Activated T-helper 1 cell treated with Interleukin-2 at 50 U/mL for 16 hours (primary cell): ENCODE results near the gene COL16A1.
A peak's percentile ranks its signal among the peaks of the same experiment; 100 is the strongest.

Source experiments
- DNase-seq: peaks from one replicate; pipeline ENCODE4 v3.0.0-alpha.2; 2020; ENCODE audit warnings: low read depth

COL16A1 gene

DNA sequence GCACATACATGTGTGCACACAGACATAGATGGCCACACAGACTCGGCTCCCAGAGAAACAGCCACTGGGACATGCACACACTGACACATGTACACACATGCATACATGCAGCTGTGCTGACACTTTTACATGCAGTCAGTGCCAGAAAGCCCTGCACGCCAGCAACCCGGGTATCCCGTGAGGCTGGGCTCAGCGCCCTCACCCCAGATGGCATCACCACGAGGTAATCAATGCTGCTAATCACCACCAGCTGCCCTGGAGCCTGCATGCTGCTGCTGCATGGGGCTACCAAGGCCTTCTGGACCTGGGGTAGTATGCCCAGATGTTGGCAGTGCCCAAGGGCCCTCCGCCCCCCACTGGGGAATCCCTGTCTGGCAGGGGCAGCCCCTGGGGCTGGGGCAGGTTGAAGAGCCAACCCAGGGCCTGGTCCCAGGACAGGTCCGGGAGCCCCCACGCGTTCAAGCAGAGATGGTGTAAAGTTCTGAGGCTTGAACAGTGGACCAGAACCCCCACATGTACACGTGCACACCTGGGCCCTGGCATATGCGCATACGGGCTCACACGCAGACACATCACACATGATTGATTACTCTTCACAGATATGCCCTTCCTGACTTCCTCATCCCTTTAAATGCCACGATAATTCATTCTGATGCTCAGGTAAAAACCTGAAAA is 2.7 kb upstream of the COL16A1 start:
- DNase-seq: no peak

GRCh38 chr1:31705080-31705866 is 1.5 kb upstream of the COL16A1 start:
- DNase-seq: peak; percentile 37

DNA sequence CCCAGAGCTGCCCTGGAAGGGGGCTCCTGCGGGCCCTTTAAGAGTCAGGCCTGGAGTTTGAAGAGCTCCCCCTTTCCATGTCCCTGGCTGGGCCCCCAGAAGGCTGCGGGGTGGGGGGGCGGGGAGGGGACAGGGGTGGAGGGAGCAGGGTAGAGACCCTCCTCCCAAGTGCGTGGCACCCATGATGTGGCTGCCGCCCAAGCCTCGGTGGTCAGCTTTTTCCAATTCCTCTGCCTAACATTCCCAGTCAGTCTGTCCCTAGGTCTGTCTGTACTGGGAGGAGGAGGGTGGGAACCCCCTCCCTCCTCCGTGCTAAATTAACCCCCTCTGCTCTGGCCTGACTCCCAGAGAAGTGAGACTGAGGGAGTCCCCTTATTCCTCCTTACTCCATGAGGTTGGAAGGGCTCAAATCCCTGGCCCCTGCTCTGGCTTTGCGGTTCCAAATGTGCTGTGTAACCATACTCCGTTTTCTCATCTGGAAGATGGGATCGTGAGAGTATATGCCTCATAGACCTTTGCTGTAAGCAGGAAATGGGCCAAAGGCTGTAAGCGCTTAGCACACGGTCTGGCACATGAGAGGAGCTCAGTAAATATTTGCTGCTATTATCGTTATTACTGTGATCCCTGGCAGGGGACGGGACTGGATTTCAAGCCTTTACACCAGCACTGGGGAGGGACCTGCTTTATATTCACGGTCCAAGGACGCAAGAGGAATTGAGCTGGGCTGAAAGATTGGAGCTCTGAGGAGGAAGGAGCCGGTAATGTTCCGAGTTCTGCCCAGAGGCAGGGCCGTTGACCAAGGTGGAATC is 658 bp upstream of the COL16A1 start:
- no peak for DNase-seq

DNA sequence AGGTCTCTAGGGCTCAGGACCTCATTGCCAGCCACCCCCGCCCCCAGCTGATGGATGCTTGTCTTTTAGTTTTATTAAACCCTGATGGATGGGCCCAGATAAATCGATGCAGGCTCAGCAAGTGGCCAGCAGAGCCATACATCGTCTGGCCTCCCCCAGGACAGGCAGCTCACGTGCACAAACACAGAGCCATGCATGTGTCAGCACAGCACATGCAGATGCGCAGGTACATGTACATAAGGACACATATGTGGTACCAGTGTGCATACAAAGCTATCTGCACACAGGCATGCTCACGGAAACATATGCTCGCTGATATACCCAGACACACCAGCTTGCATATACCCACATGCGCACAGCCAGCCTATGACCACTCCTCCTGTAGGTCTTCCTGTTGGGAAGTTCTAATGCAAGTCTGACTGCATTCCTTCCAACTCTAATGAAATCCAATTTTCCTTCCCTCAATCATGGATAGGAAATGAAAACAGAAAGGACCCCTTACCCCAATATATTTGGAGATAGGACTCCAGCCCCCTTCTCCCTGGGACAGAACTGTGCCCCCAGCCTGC is 897 bp downstream of the COL16A1 start:
- DNase-seq: no peak

DNA sequence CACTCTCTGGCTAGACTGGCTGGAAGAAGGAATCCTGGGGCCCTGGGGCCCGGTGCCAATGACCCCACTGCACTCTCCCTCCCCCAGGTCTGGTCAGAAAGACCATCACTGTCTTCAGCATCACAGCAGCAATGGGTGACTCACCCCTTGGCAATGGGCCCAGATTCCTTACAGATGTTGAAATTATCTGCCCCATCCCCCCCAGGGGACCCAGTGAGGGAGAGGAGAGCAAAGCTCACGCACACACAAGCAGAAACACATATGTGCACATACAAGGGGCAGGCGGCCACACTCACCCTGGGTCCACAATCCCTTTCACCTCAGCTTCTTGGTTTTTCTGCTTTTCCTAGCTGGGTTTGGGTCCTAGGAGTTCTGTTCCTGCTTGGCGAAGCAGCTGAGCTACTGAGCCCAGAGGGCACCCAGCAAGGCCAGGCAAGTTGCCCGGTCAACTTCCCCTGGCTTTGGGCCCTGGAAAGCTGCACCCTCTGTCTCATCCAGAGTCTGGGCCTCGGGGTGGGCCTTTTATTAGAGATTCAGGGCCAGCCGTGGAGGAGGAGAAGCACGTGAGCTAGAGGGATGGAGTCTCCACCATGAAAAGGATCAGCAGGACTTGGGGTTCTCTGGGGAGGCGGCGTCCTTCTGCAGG is 2.6 kb downstream of the COL16A1 start:
- DNase-seq: peak; percentile 15

GRCh38 chr1:31700468-31701090 is 3.2 kb downstream of the COL16A1 start:
- DNase-seq: no peak

- DNase-seq: peak; percentile 18
These were observed 4.4 kb downstream of the COL16A1 start for GRCh38 chr1:31699341-31699891.

GRCh38 chr1:31697369-31697984 is 6.3 kb downstream of the COL16A1 start:
- DNase-seq: no peak

DNA sequence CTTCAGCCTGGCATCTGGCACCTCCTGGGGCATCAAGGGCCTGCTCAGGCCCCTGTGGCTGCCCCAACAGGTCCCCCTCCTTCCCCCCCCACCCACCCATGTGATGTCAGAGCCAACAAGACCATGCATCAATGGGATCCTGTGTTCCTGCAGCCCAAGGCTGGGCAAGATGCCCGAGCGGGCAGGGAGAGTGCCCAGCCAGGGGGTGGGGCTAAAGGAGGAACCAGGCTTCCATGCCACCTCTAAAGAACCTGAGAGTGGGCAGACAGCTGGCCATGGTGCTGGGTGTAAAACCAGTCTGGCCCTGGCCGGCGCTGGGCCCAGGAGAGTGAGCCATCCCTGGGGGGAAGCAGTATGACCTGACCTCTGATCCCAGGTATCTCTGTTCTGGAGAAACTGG is 7.6 kb downstream of the COL16A1 start:
- no peak for DNase-seq

- DNase-seq: no peak
These were observed 8.5 kb downstream of the COL16A1 start for GRCh38 chr1:31695327-31695726.

DNA sequence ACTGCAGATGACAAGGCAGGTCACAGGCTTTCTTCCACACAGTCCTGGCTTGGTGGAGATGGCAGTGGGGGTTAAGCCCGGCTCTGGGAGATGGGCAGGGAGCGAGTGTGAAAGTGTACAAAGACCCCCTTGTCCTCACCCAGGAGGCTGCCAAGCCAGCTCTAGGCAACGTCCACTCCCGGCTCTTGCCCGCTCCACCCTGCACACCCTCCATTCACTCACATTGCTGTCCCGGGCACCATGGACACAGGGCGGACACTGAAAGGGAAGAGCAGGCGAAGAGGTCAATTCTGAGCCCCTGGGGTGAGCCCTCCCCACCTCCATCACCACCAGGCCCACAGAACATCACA is 8.9 kb downstream of the COL16A1 start:
- no peak for DNase-seq

DNA sequence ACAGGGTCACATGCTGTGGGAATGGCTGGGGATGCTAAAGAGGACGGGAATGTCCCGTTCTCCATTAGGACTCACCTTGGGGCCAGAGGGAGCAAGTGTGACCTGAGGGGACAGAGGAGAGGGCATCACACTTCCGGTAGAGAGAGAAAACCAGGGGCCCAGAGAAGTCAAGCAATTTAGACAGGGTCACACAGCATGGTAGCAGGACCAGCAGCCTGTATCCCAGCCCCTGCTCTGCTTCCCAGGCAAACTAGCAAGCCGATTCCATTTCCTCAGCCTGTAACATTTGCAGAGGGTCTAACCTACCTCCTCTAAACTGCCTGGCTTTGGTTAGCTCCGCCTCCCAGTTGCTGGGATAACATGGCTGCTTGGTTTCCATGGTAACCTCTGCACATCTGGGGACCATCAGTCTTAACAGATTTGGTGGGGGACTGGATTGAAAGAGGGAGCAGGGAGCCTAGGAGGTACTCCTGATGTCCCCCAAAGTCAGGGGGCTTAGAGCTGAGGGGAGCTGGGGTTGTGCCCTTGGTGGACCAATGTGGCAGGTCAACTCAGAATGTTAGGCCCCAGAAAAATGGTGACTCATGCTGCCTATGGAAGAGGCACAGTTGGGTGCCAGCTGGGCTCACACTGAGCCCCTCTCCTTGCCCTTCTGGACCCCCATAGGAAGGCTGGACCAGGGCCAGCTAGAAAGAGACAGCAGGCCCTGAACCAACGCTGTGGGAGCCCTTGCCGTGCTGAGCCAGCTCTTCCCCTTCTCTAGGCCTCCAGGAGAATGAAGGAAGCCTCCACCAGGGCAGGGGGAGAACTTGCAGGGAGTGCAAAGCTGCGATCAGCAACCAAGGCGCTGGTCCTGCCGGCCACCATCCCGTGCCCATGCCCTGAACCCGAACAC is 9.5 kb downstream of the COL16A1 start:
- DNase-seq: no peak

DNA sequence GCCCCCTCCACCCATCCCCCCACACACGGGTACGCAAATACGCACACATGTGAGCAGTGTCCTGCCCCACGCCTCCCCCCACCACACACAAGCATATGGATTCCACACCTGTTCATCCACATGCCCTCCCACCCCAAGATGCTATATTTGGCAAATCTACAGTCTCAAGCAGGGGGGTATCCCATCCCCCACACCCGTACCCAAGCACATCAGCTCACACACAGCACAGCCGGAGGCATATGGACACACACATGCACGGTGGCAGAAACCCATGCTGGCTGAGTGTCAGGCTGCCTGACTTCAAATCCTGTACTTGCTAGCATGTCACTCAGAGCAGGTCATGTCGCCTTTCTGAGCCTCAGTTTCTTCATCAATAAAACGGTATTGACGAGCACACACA is 10.6 kb downstream of the COL16A1 start:
- DNase-seq: no peak

DNA sequence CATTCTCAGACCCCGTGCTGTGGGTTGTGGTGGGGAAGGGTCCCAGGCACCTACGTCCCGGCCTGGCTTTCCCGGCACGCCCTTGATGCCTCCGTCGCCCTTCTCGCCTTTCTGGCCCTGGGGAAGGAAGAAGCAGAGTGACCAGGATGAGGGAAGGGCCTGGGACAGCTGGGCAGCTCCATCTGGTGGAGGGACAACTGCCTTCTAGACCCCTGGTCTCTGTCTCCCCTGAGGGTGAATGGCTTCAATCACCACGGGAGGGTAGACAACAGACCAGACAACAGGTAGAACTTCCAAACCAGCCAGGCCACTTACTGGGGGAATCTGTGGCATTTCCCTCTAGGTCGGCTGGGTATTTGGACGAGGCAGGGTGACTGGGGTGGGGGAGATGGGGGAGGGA is 11.9 kb downstream of the COL16A1 start:
- DNase-seq: no peak

GRCh38 chr1:31691446-31691845 is 12.4 kb downstream of the COL16A1 start:
- no peak for DNase-seq

- no peak for DNase-seq
These were observed 12.9 kb downstream of the COL16A1 start for GRCh38 chr1:31690921-31691320.

DNA sequence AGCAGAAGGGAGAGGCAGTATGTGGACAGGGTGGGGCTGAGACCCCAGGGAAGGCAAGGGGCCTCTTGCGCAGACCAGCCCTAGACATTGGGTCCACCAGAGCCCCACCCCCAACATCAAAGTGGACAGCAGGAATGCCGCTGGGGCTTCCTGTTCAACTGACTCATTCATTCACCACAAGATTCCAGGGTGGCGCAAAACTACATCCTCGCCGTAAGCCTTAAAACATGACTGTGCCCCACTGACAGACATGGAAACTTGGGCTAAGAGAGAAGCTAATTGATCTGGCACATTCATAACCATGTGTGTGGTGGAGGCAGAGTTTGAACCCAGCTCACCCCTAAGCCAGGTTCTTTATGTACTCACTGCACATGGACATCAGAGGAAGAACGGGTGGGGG is 14.0 kb downstream of the COL16A1 start:
- no peak for DNase-seq

DNA sequence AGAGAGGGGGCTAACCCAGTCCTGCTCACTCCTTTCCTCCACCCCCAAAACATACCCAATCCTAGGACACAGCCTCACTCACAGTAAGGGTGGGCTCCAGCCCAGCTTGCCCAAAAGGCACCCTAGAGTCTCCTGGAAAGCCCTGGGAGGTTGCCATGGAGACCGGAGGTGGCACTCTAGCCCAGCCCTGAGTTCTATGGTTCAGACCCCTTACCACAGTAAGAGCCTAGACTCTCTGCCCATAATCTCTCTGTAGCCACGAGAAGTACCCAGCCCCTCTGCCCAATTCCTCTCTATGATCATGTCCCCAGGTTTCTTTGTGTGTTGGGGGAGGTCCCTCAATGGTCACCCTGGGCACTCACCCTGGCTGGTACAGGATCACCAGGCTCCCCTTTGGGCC is 14.4 kb downstream of the COL16A1 start:
- no peak for DNase-seq

DNA sequence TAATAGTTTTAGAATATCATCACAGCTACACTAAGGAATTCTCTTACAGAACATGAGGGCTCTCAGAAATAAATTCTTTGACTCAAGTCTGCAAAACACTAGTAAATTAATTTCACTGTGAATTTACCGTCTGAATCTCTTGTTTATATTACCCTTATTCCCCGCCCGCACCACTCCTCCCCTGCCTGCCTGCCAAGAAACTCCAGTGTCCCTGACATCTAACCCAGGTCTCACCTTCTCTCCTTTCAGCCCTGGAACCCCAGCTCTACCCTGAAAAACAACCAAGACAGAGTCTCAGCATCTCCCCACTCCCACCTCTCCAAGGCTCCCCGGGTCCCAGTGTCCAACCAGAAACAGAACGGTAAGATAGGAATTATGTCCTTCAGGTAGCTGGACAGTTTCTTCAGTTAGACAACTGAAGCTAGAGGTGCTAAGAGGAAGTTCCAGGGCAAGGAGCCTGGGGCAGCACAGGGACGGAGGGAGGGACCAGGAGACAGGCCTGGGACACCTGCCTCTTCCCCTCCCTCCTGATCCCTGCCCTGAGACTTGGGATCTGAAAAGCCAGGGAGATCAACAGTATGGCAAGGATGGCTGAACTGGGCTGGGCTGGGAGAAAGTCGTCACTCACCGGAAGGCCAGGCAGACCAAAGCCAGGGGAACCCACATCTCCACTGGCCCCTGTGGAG is 15.4 kb downstream of the COL16A1 start:
- no peak for DNase-seq
